Cardiac fibroblast (primary cell): Measurements from ENCODE around the gene LYPD8.

Experiments used
- DNase-seq, 2 donors: peaks; one replicate each; pipeline versions ENCODE4 v3.0.0 to v3.0.0-alpha.2; 2010; ENCODE audit warnings: low read depth in 2 of 2
- H3K4me3 ChIP-seq, 2 donors: replicated peaks in 1 of 2; 1 replicate in 1 of 2; 2 replicates in 1 of 2; pipeline ENCODE4 v1.5.1; 2011; ENCODE audit warnings: low read depth in 2 of 2, low read length in 2 of 2, mild to moderate bottlenecking in 2 of 2, moderate library complexity in 1 of 2
- TF ChIP-seq, protein P1 (sequence below): IDR thresholded peaks from one replicate; pipeline ENCODE4 v1.5.1; 2011; ENCODE audit warnings: low read depth, mild to moderate bottlenecking, low read length, inconsistent platforms

The LYPD8 gene

DNA sequence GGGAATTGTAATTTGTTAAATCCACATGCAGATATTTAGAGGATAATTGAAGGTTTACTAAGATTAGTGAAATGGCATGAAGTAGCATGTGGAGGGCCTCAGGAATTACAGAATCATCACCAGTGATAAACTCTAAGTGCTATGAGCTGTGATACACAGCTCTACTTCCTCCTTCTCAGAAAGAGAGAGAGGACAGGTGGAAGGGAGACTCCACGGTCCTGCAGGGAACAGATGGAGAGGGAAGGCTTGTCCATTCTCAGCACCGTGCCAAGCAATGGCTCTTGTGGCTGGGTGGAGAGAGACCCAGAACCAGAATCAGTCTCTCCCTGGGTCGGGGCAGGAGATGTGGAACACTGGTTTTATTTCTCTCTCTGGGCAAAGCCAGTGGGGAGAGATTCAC lies 27.8 kb upstream of the LYPD8 start:
- no peak for DNase-seq
- H3K4me3 ChIP-seq: no peak overlapping the region
- TF ChIP-seq, protein P1, sequence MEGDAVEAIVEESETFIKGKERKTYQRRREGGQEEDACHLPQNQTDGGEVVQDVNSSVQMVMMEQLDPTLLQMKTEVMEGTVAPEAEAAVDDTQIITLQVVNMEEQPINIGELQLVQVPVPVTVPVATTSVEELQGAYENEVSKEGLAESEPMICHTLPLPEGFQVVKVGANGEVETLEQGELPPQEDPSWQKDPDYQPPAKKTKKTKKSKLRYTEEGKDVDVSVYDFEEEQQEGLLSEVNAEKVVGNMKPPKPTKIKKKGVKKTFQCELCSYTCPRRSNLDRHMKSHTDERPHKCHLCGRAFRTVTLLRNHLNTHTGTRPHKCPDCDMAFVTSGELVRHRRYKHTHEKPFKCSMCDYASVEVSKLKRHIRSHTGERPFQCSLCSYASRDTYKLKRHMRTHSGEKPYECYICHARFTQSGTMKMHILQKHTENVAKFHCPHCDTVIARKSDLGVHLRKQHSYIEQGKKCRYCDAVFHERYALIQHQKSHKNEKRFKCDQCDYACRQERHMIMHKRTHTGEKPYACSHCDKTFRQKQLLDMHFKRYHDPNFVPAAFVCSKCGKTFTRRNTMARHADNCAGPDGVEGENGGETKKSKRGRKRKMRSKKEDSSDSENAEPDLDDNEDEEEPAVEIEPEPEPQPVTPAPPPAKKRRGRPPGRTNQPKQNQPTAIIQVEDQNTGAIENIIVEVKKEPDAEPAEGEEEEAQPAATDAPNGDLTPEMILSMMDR: no peak

DNA sequence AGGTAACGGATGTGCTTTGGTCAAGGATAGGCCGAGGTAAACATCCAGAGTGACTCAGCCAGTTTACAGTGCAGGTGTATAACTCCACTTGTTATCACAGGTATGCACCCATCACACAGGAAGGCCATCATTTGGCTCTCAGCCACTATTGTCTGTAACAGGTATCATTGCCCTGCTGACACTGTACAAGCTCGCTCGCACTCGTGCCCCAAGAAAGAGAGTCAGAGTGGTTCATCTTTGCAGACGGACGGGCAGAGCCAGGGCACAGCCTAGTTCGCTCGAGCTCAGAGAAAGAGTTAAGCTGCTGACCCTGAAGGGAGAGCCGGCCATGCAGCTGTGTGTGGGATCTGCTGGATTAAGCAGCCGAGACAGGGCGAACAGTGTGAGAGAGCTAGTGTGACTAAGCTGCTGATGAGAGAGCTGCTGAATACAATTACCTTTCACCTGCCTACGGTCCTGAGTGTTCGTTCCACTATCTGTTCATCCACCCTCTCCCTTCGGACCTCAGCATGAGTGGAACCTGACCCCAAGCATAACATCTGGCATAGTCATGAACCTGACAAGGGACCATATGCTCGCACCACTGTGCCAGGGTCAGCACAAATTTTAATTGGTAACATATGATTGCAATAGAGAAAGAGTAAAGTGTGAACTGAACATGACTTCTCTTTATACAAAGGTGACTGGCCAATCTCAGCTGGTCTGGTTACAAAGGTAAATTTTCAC lies 27.0 kb upstream of the LYPD8 start:
- no peak overlapping the region for H3K4me3 ChIP-seq
- no peak for DNase-seq
- TF ChIP-seq, protein P1: no peak

DNA sequence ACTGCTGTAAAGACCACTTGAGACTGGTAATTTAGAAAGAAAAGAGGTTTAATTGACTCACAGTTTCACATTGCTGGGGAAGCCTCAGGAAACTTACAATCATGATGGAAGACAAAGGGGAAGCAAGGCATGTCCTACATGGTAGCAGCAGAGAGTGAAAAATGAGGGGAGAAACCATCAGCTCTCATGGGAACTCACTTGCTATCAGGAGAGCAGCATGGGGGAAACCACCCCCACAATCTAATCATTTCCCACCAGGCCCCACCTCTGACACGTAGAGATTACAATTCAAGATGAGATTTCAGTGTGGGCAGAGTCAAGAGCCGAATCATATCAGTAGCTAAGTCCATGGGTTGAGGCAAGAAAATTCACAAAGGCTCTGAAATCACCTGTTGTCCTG lies 23.8 kb upstream of the LYPD8 start:
- TF ChIP-seq, protein P1: no peak
- DNase-seq: no peak
- no peak overlapping the region for H3K4me3 ChIP-seq

DNA sequence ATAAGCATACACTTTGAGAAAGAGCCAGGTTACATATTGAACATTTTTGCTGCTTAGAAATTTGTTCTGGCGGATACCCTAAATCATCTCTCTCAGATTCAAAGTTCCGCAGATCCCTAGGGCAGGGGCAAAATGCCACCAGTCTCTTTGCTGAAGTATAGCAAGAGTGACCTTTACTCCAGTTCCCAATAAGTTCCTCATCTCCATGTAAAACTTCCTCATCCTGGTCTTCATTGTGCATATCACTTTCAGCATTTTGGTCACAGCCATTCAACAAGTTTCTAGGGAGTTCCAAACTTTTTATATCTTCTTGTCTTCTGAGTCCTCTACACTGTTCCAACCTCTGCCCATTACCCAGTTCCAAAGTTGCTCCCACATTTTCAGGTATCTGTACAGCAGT lies 23.3 kb upstream of the LYPD8 start:
- H3K4me3 ChIP-seq: no peak overlapping the region
- TF ChIP-seq, protein P1: no peak
- no peak for DNase-seq

DNA sequence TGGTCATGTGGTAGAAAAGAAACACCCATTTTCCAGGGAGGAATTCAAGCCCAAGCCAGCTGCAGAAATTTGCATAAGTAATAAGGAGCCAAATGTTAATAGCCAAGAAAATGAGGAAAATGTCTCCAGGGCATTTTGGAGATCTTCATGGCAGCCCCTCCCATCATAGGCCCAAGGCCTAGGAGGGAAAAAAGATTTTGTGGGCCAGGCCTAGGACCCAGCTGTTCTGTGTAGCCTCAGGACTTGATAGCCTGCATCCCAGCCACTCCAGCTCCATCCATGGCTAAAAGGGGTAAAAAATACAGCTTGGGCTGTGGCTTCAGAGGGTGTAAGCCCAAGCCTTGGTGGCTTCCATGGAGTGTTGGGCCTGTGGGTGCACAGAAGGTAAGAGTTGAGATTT lies 21.4 kb upstream of the LYPD8 start:
- TF ChIP-seq, protein P1: no peak
- no peak overlapping the region for H3K4me3 ChIP-seq
- no peak for DNase-seq

DNA sequence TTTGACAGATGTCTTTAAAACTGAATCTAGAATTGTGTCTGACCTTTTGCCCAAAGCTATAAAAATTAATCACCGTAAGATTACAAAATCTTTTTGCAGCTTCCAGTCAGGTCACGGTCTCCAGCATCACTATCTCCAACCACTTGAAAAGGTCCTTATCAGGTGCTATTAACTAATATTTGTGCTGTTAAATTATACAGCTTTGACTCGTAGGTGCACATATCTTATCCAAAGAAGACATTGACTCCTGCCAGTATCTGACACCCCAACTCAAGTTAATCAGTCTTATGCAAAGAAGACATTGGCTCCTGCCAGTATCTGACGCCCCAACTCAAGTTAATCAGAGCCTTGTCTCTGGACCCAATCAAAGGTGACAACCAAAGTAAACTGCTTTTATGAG lies 19.9 kb upstream of the LYPD8 start:
- DNase-seq: no peak
- H3K4me3 ChIP-seq: no peak overlapping the region
- TF ChIP-seq, protein P1: no peak

DNA sequence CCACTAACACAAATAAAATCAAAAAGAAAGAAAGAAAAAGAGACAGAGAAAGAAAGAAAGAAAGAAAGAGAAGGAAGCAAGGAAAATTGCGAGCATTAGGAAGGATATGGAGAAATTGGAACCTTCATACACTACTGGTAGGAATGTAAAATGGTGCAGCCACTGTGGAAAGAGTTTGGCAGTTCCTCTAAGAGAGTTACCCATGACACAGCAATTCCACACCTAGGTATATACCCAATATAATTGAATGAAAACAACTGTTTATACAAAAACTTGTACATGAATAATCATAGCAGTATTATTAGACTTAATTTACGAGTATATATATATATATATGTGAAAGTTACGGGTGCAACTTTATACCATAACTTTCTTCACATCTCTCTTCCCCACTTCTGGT lies 4.1 kb upstream of the LYPD8 start:
- DNase-seq: no peak

More for the DNA sequence above, 4.1 kb upstream of the LYPD8 start:
- H3K4me3 ChIP-seq: no peak overlapping the region
- TF ChIP-seq, protein P1: no peak
